Right lobe of liver (tissue), 6 donors: ENCODE results near the gene CD164L2. TPM values are rescaled to one million over a fixed set of nuclear protein-coding genes. Genes with fewer than 3 reads are reported as not detected.

ENCODE experiments used
- ATAC-seq, 4 donors: fragments of 200-7000 bp; cut with Tn5 transposase; one replicate each; pipeline ENCODE4 v1.9.1; 2020; ENCODE audit warnings: mild to moderate bottlenecking in 4 of 4, moderate library complexity in 4 of 4
- DNase-seq, 3 donors: peaks; one replicate each; pipeline ENCODE4 v3.0.0-alpha.2; 2020
- H3K27ac ChIP-seq, 3 donors: fragments of 200-600 bp; one replicate each; pipeline ENCODE4 v1.8.0; 2022
- H3K27me3 ChIP-seq, 2 donors: fragments of 200-600 bp; one replicate each; pipeline ENCODE4 v1.8.0; 2022
- H3K36me3 ChIP-seq, 4 donors: fragments of 200-600 bp; sonication (generic) in 1 of 4; one replicate each; pipeline versions ENCODE4 v1.5.1 to v1.8.0; 2017 to 2022; ENCODE audit warnings: control low read depth in 1 of 4
- H3K4me1 ChIP-seq, 4 donors: fragments of 200-600 bp; sonication (generic) in 1 of 4; one replicate each; pipeline versions ENCODE4 v1.5.1 to v1.8.0; 2017 to 2022; ENCODE audit warnings: control low read depth in 1 of 4
- H3K4me3 ChIP-seq, 3 donors: fragments of 200-600 bp; one replicate each; pipeline ENCODE4 v1.8.0; 2022
- H3K9me3 ChIP-seq, 4 donors: fragments of 200-600 bp; sonication (generic) in 1 of 4; one replicate each; pipeline versions ENCODE4 v1.5.1 to v1.8.0; 2017 to 2022; ENCODE audit warnings: control low read depth in 1 of 4
- CTCF ChIP-seq, 4 donors: fragments of 200-600 bp in 3 of 4; fragments of 450-650 bp in 1 of 4; IDR thresholded peaks; one replicate each; pipeline versions ENCODE4 v1.5.1 to v1.8.0; 2016 to 2022; ENCODE audit warnings: antibody characterized with exemption in 4 of 4, mild to moderate bottlenecking in 2 of 4
- POLR2A ChIP-seq: fragments of 450-650 bp; IDR thresholded peaks from one replicate; pipeline ENCODE4 v1.6.1; 2017; ENCODE audit warnings: antibody characterized with exemption, mild to moderate bottlenecking
- WGBS: methylation state at CpG from one replicate; pipeline ENCODE4 v1.1.6; 2018; ENCODE audit warnings: low coverage, low lambda C conversion rate; ENCODE audit not compliant: insufficient coverage; ENCODE audit errors: missing lambda C conversion rate; 5-methylcytosine and 5-hydroxymethylcytosine counted together
- intact Hi-C, 2 donors: fragments of 100-400 bp; cut with DNase I; formaldehyde crosslinking; loops; one replicate each; pipeline versions ENCODE4 v1.11.2 to v1.14.1; 2022
- total RNA-seq, 6 experiments: library from RNA; depleted of rRNA in 2 of 6; stranded (reverse); fragments of >200 nt in 2 of 6; fragmentation: NEBNext Ultra II Directional in 3 of 6; extraction: Animal tissue kit (Norgen Biotek cat#: 25700) in 3 of 6; gene quantifications; one replicate each; pipeline versions ENCODE4 v1.1.0 to v1.2.4, GENCODE V29; 2016 to 2023
- donor health status: DM: no; HTN: yes; CAD: no.
- donor health status: DM: no; HTN: no; CAD: no.
- donor health status: DM: no; HTN: no; CAD: no.
- donor health status: DM: no; HTN: yes; CAD: no.
- donor health status: DM: no; HTN: yes; CAD: no.

The CD164L2 gene
- total RNA-seq, 6 experiments from 2014 or later: 0.86 TPM; not detected in 5

- intact Hi-C loops: no loop called here
These were observed 528 bp upstream of the CD164L2 start for GRCh38 chr1:27383661-27384060.

GRCh38 chr1:27381969-27382762 lies 967 bp downstream of the CD164L2 start:
- 70% methylated on average over 7 of the region's 18 CpGs for WGBS
- Histone ChIP-seq H3K4me1 (no peaks in the 10 kb centered on the region), H3K36me3 (no peaks in the 10 kb centered on the region), H3K9me3 (no peaks in the 10 kb centered on the region), H3K27me3 (no peaks in the 10 kb centered on the region), H3K4me3 (no peak overlapping the region), H3K27ac (no peak overlapping the region)
- intact Hi-C loops: no loop called here
- no peak for DNase-seq
- TF ChIP-seq POLR2A (no peak), CTCF (IDR thresholded peaks at IDR 0.05) (no peak)
- ATAC-seq: no peak

More at GRCh38 chr1:27383661-27384060, 528 bp upstream of the CD164L2 start:
- H3K27me3 ChIP-seq: no peaks in the 10 kb centered on the region
- no peak for TF ChIP-seq POLR2A
- TF ChIP-seq CTCF (IDR thresholded peaks at IDR 0.05): no peak
- H3K4me3 ChIP-seq: no peak overlapping the region
- H3K36me3 ChIP-seq: no peaks in the 10 kb centered on the region
- H3K27ac ChIP-seq: no peak overlapping the region
- no peaks in the 10 kb centered on the region for H3K4me1 ChIP-seq
- no peaks in the 10 kb centered on the region for H3K9me3 ChIP-seq
- DNase-seq (no peak), ATAC-seq (no peak)
- WGBS: no CpG with 5 or more reads among the region's 13 CpGs

GRCh38 chr1:27380766-27381733 lies 2.1 kb downstream of the CD164L2 start:
- WGBS: 70% methylated on average over 2 of the region's 12 CpGs
- Histone ChIP-seq H3K27ac (no peak overlapping the region), H3K9me3 (no peaks in the 10 kb centered on the region), H3K36me3 (no peaks in the 10 kb centered on the region), H3K4me1 (no peaks in the 10 kb centered on the region), H3K4me3 (no peak overlapping the region), H3K27me3 (no peaks in the 10 kb centered on the region)
- no peak for TF ChIP-seq CTCF (IDR thresholded peaks at IDR 0.05)
- no peak for TF ChIP-seq POLR2A
- peak in 1 of 4 donors; percentile 21 for ATAC-seq
- intact Hi-C loops: no loop called here
- DNase-seq: no peak

GRCh38 chr1:27380224-27380623 lies 2.9 kb downstream of the CD164L2 start:
- no peak for ATAC-seq
- Histone ChIP-seq H3K4me1 (no peaks in the 10 kb centered on the region), H3K4me3 (no peak overlapping the region), H3K27me3 (no peaks in the 10 kb centered on the region), H3K36me3 (no peaks in the 10 kb centered on the region), H3K27ac (no peak overlapping the region), H3K9me3 (no peaks in the 10 kb centered on the region)
- TF ChIP-seq CTCF (IDR thresholded peaks at IDR 0.05) (no peak), POLR2A (no peak)
- DNase-seq: no peak
- no CpG with 5 or more reads among the region's 4 CpGs for WGBS
- intact Hi-C loops: no loop called here
